GM12878 (cell line): ENCODE measurements around the gene TCL1B. TPM values are rescaled to one million over a fixed set of nuclear protein-coding genes. Genes with fewer than 3 reads are reported as not detected.

Experiments
- ATAC-seq: fragments of 200-7000 bp; cut with Tn5 transposase; 3 replicates; pipeline ENCODE4 v1.9.1; 2020; ENCODE audit warnings: mild to moderate bottlenecking, moderate library complexity
- BruUV-seq: library from RNA; stranded (reverse); fragments of 400-500 nt; replicated peaks from 2 replicates; lab custom pipeline; 2021; lab: Mats Ljungman, UMichigan
- CTCF ChIA-PET: fragments of 300-600 bp; sonication (Branson Sonifier 250); formaldehyde crosslinking; extraction: SDS; loops from one replicate; lab custom pipeline; 2021; ENCODE audit warnings: inconsistent platforms; lab: Yijun Ruan, JAX
- POLR2A ChIA-PET: fragments of 350-600 bp; formaldehyde crosslinking; extraction: SDS; loops from one replicate; lab custom pipeline; 2021; ENCODE audit warnings: inconsistent platforms; lab: Charles Lee
- RAD21 ChIA-PET: fragments of 300-600 bp; sonication (Branson Sonifier 250); formaldehyde crosslinking; loops from one replicate; lab custom pipeline; 2023; ENCODE audit warnings: antibody characterized with exemption; ENCODE audit not compliant: unreplicated experiment; lab: Charles Lee
- SMC1A ChIA-PET: fragments of 300-600 bp; sonication (Branson Sonifier 250); formaldehyde crosslinking; loops from one replicate; lab custom pipeline; 2023; ENCODE audit not compliant: unreplicated experiment, uncharacterized antibody; lab: Charles Lee
- DNase-seq: peaks from one replicate; pipeline ENCODE4 v3.0.0-alpha.2; 2011; ENCODE audit warnings: low read depth, low spot score
- FAIRE-seq: peaks from 3 replicates; lab custom pipeline; 2011; peaks lifted over from hg19 to GRCh38; lab: Jason Lieb, UNC
- H2AFZ ChIP-seq: 2 replicates; pipeline ENCODE4 v1.6.0; 2011; ENCODE audit warnings: low read depth, low read length, control low read depth; ENCODE audit not compliant: control insufficient read depth
- H3K27ac ChIP-seq: 2 replicates; pipeline ENCODE4 v1.5.1; 2011; ENCODE audit warnings: control low read depth; ENCODE audit not compliant: control insufficient read depth, insufficient read depth
- H3K27me3 ChIP-seq, 2 experiments: replicated peaks in 1 of 2; 2 replicates each; pipeline versions ENCODE4 v1.6.0 to v1.6.1; 2011; ENCODE audit warnings: low read length in 1 of 2; ENCODE audit not compliant: control insufficient read depth in 2 of 2, insufficient read depth in 2 of 2
- H3K36me3 ChIP-seq, 2 experiments: 2 replicates each; pipeline ENCODE4 v1.5.1; 2011; ENCODE audit warnings: low read length in 1 of 2; ENCODE audit not compliant: control insufficient read depth in 2 of 2, insufficient read depth in 2 of 2
- H3K4me1 ChIP-seq: 2 replicates; pipeline ENCODE4 v1.6.1; 2011; ENCODE audit warnings: mild to moderate bottlenecking, low read length, moderate library complexity, mixed read lengths; ENCODE audit not compliant: control insufficient read depth, insufficient read depth
- H3K4me2 ChIP-seq: 2 replicates; pipeline ENCODE4 v1.6.0; 2011; ENCODE audit warnings: control low read depth; ENCODE audit not compliant: control insufficient read depth, insufficient read depth
- H3K4me3 ChIP-seq: fragments of 200-600 bp; sonication (generic); 2 replicates; pipeline ENCODE4 v1.5.1; 2016
- H3K79me2 ChIP-seq: 2 replicates; pipeline ENCODE4 v1.6.0; 2011; ENCODE audit warnings: low read length; ENCODE audit not compliant: control insufficient read depth, insufficient read depth
- H3K9ac ChIP-seq: 2 replicates; pipeline ENCODE4 v1.8.0; 2011; ENCODE audit warnings: low read length, control low read depth, mixed read lengths; ENCODE audit not compliant: control insufficient read depth, insufficient read depth
- H3K9me3 ChIP-seq: replicated peaks from 3 replicates; pipeline ENCODE4 v1.5.1; 2011; ENCODE audit warnings: mild to moderate bottlenecking, low read length; ENCODE audit not compliant: control insufficient read depth, insufficient read depth
- H4K20me1 ChIP-seq: 2 replicates; pipeline ENCODE4 v1.6.0; 2011; ENCODE audit not compliant: control insufficient read depth, insufficient read depth
- EP300 ChIP-seq, 2 experiments: fragments of 150-350 bp in 1 of 2; IDR thresholded peaks; 2 replicates each; pipeline ENCODE4 v1.6.1; 2011 to 2012; ENCODE audit warnings: low read depth in 2 of 2, low read length in 2 of 2, borderline replicate concordance in 1 of 2, improper control_type of control experiment in 1 of 2, inconsistent platforms in 1 of 2; ENCODE audit not compliant: control insufficient read depth in 1 of 2
- SRF ChIP-seq, 2 experiments: IDR thresholded peaks; 2 replicates each; pipeline ENCODE4 v1.6.1; 2011; ENCODE audit warnings: low read depth in 2 of 2, low read length in 2 of 2, mild to moderate bottlenecking in 1 of 2, moderate library complexity in 1 of 2
- WGBS: methylation state at CpG from one replicate; pipeline ENCODE4 v1.1.6; 2016; ENCODE audit warnings: low lambda C conversion rate; ENCODE audit not compliant: insufficient replicate concordance, insufficient coverage; ENCODE audit errors: missing lambda C conversion rate; 5-methylcytosine and 5-hydroxymethylcytosine counted together
- in situ Hi-C: fragments of 300-500 bp; cut with MboI; formaldehyde crosslinking; loops from 9 replicates; pipeline ENCODE4 v1.14.3; 2018; ENCODE audit warnings: mixed read lengths
- intact Hi-C: fragments of 100-400 bp; cut with micrococcal nuclease; formaldehyde crosslinking; loops from one replicate; pipeline ENCODE4 v1.14.2; 2022; ENCODE audit not compliant: unreplicated experiment
- polyA plus RNA-seq, 11 experiments: library from polyadenylated mRNA; depleted of rRNA in 4 of 11; unstranded in 6 of 11; stranded (reverse) in 5 of 11; fragments of >200 nt; fragmentation: Nextera tagmentation in 4 of 11; fragmentation: Illumina TruSeq in 1 of 11; extraction: Ambion mirVana in 4 of 11; extraction: Trizol in 1 of 11; gene quantifications; 1 replicate in 1 of 11; 2 replicates in 10 of 11; pipeline versions ENCODE4 v1.2.1 to v1.2.3, GENCODE V29; 2011 to 2016; ENCODE audit warnings: inconsistent platforms in 2 of 11, missing spikeins in 2 of 11, low read depth in 1 of 11
- total RNA-seq, 4 experiments: library from RNA; depleted of rRNA in 3 of 4; stranded (reverse); fragments of >200 nt in 3 of 4; fragmentation: Illumina TruSeq in 1 of 4; extraction: Trizol in 1 of 4; gene quantifications; 2 replicates each; pipeline versions ENCODE4 v1.2.1 to v1.2.3, GENCODE V29; 2013 to 2021

TCL1B gene
- total and polyA plus RNA-seq, 10 of the 15 experiments (the other 5 are each of a cell fraction or from before 2014, with no cell fraction given) = 0.10 to 0.18 (median 0.13) TPM; not detected in 6

DNA sequence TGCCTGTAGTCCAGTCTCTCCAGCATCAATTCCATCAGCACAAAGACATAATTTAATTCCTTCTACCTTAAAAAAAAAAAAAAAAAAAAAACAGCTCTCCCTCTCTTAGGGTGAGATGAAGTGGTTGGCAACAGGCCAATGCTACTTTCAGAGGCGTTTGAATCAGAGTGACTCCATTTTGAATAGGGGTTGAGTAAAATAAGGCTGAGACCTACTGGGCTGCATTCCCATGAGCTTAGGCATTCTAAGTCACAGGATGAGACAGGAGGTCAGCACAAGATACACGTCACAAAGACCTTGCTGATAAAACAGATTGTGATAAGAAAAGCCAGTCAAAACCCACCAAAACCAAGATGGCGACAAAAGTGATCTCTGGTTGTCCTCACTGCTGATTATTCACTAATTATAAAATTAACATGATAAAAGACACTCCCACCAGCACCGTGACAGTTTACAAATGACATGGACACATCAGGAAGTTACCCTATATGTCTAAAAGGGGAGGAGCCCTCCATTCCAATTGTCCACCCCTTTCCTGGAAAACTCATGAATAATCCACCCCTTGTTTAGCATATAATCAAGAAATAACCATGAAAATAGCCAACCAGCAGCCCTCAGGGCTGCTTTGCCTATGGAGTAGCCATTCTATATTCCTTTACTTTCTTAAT lies 6.9 kb upstream of the TCL1B start:
- Histone ChIP-seq H3K36me3 (no peaks in the 10 kb centered on the region), H3K4me2 (no peak overlapping the region), H3K27me3 (no peaks in the 10 kb centered on the region), H3K9ac (no peak overlapping the region), H2AFZ (no peak overlapping the region), H3K27ac (no peak overlapping the region), H4K20me1 (no peaks in the 10 kb centered on the region), H3K79me2 (no peaks in the 10 kb centered on the region), H3K4me1 (peaks cover 8% of the 10 kb centered on the region), H3K9me3 (no peaks in the 10 kb centered on the region), H3K4me3 (no peak overlapping the region)
- CTCF ChIA-PET = interaction anchor here (0.6 to 8.8 kb wide), 23 partner anchors 9 to 748 kb away, joined by 3 to 217 read pairs (median 5); no protein-coding TSS in a partner anchor
- TF ChIP-seq SRF (IDR thresholded peaks at IDR 0.05; ENCODE audit: low read depth in 2 of 2, low read length in 2 of 2) = 0 out of 4 replicates have a peak, but pooled peaks of 1 of the 2 experiments have one; percentile 29
- no peak for TF ChIP-seq EP300 (IDR thresholded peaks at IDR 0.05; ENCODE audit: borderline replicate concordance in 1 of 2, control insufficient read depth in 1 of 2, low read depth in 2 of 2, low read length in 2 of 2)
- intact Hi-C loops = no loop called here
- no peak for ATAC-seq
- BruUV-seq = no TSS peak
- in situ Hi-C loops = no loop called here
- POLR2A ChIA-PET = interaction anchor here (0.6 to 0.8 kb wide), 3 partner anchors 17 to 1021 kb away, joined by 3 to 4 read pairs (median 4); partner anchors contain the start of gene TCL1A
- FAIRE-seq = no peak
- SMC1A ChIA-PET = interaction anchor here (1.0 to 8.3 kb wide), 16 partner anchors 7 to 163 kb away, joined by 3 to 78 read pairs (median 5); partner anchors contain the start of gene SYNE3
- RAD21 ChIA-PET = interaction anchor here (0.6 to 3.1 kb wide), 13 partner anchors 10 to 119 kb away, joined by 3 to 44 read pairs (median 6); no protein-coding TSS in a partner anchor
- DNase-seq = no peak
- WGBS = 64% methylated on average over 4 of the region's 4 CpGs
